ENCODE data around the gene OTOGL.

The OTOGL gene

DNA sequence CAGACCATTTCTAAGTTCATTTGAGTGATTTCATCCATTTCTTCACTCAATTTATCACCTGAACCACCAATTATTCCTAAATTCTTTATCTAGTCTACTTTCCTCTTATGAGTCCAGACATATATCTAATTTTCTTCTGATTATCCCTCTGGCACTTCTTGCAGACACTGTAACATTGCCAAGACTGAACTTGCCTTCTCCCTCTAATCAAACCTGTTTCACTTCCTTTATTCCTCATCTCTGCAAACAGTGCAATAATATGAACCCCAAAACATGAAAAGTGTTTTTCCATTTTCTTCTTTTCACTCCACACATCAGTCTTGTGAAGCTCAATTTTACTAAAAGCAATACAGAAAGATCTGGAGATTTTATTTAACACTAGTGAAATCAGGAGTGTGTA, 306.9 kb downstream of the OTOGL start:
- H3K4me3 ChIP-seq (ENCODE audit: low read length), result no peak overlapping the region
- TF ChIP-seq ZNF274 (IDR thresholded peaks at IDR 0.05; ENCODE audit: low read depth, low read length), result no peak

DNA sequence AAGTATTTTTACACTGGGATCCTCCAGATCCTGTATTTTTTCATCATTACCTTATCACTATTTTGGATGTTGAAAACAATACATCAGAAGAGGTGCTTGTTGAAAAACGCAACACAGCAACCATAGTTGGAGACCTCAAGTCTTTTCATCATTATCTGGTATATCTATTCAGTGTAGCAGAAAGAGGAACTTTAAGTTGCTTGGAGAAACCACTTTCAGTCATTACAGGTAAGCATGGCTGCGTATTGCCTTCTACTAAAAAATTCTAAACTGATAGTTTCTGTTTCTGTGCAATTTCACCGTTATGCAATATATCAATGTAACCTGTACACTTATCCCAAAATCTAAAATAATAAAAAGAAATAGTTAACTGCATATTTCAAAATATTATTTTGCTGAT, 312.4 kb downstream of the OTOGL start:
- no peak overlapping the region for H3K4me3 ChIP-seq (ENCODE audit: low read length)
- TF ChIP-seq ZNF274 (IDR thresholded peaks at IDR 0.05; ENCODE audit: low read depth, low read length), result no peak

DNA sequence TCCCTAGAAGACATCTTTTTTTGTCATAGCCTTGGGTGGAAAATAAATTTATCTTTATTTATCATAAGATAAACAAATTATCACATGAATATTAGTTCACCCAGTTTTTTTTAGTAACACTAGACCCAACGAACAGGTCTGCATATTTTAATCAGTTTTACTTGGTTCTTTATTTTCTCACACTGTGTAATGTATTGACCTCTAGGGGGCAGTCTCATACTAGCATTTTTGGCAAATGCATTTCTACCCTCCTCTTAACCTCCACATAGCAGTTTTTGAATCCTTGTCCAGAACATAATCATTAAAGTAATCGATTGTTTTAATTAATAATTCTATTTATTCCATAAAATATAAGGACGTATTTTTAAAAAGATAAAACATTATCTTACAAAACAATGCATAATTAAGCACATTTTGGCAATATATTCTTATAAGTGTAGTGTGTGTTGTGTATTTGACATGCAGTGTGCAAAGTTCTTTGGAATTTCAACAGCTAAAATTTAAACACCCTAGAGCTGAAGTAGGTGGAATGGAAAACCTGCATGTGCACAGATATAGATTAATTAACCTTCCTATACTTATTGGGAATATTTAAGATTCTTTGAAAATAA, 313.1 kb downstream of the OTOGL start:
- TF ChIP-seq ZNF274 (IDR thresholded peaks at IDR 0.05; ENCODE audit: low read depth, low read length), result no peak
- no peak overlapping the region for H3K4me3 ChIP-seq (ENCODE audit: low read length)

DNA sequence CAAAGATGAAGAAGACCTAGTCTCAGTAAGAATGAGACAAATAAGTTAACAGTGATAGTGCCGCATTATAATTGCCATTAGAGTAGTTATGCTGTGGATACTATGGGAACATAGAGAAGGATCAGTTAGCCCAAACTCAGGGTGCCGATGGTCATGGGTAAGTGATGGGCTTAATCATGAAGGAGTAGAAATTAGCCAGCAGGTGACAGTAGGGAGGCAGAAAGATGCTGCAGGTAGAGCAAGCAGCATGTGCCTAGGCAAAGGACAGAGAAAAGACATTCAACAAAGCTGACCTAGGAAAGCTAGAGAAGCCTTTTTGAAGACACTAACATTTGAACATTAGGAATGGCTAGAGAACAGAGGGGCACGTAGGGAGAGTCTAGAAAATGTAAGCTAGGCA, 314.1 kb downstream of the OTOGL start:
- H3K4me3 ChIP-seq (ENCODE audit: low read length), result no peak overlapping the region
- TF ChIP-seq ZNF274 (IDR thresholded peaks at IDR 0.05; ENCODE audit: low read depth, low read length), result no peak

DNA sequence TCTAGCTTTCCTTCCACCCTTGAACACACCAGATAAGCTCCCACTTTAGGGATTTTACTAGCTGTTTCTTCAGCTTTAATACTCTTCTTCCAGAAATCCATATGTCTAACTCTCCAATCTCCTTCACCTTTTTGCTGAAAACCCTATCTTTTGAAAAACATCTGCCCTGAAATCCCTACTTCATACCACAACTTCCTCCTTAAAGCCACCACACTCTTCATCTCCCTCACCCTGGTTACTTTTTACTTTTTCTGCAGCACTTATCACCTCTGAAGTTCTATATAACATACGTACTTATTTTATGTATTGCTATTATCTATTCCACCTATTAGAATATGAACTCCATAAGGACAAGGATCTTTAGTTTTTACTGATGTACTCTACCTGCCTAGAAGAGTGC, 316.1 kb downstream of the OTOGL start:
- TF ChIP-seq ZNF274 (IDR thresholded peaks at IDR 0.05; ENCODE audit: low read depth, low read length), result no peak
- no peak overlapping the region for H3K4me3 ChIP-seq (ENCODE audit: low read length)

DNA sequence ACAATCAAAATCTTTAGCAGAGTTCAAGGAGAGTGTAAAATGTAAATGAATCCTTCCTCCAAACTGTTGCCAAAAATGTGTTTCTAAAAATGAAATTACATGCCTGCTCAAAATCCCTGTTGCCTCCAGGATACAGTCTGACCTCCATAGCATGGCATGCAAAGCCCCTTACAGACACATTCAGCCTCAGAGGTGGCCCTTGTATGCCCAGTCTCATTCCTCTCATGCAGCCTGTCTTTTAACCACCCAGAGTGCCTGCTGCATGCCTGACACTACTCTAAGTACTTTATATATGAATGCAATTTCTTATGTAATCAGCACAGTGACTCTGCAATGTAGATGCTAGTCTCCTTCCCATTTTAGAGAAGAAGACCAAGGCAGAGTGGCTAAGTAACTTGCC, 320.3 kb downstream of the OTOGL start:
- no peak for TF ChIP-seq ZNF274 (IDR thresholded peaks at IDR 0.05; ENCODE audit: low read depth, low read length)
- H3K4me3 ChIP-seq (ENCODE audit: low read length), result no peak overlapping the region

DNA sequence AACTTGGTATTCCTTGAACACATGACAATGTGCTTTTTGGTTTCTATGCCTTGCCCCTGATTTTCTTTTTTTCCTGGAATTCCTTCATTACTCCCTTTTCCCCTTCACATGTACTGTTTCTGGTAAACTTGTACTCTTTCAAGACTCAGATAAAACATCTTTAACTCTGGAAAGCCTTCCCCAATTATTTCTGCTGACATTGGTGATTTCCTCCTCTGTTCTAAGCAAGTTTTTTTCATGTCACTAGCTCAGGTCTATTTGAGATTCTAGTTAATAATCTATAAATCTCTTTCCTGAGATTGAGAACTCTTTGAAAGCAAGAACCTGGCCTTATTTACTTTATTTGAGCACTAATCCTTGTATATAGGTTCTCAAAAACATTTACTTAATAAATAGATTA, 320.7 kb downstream of the OTOGL start:
- TF ChIP-seq ZNF274 (IDR thresholded peaks at IDR 0.05; ENCODE audit: low read depth, low read length), result no peak
- H3K4me3 ChIP-seq (ENCODE audit: low read length), result no peak overlapping the region

DNA sequence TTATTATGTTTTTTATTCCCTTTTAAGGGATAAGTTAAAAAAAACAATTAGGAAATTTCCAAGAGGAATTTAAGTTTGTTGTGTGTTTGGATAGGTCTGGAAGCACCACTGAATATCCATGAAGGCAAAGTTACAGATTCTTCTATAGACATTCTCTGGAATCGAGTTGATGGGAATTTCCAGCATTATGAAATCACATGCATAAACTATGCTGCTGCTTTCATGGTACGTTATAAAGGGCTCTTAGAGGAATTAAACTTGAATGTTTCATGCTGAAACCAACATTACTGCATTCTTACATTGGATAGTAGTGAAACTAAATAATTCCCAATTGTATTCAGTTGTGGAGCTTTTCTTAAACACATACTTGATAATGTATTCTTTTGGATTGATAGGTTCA, 323.2 kb downstream of the OTOGL start:
- H3K4me3 ChIP-seq (ENCODE audit: low read length), result no peak overlapping the region
- no peak for TF ChIP-seq ZNF274 (IDR thresholded peaks at IDR 0.05; ENCODE audit: low read depth, low read length)
